GM23338 (cell line): ENCODE results near the gene CD47. TPM values are rescaled to one million over a fixed set of nuclear protein-coding genes. Genes with fewer than 3 reads are reported as not detected.
A peak's percentile ranks its signal among the peaks of the same experiment; 100 is the strongest.

Experiments
- ATAC-seq: fragments of 200-7000 bp; cut with Tn5 transposase; 3 replicates; pipeline ENCODE4 v1.9.1; 2020
- DNase-seq: peaks from one replicate; pipeline ENCODE4 v3.0.0-alpha.2; 2015; ENCODE audit warnings: low spot score
- H2AFZ ChIP-seq: fragments of 200-600 bp; sonication (generic); 2 replicates; pipeline ENCODE4 v1.8.0; 2016; ENCODE audit warnings: antibody characterized with exemption, mild to moderate bottlenecking, moderate library complexity
- H3F3A ChIP-seq: fragments of 200-600 bp; sonication (generic); replicated peaks from 2 replicates; pipeline ENCODE4 v1.8.0; 2017; ENCODE audit warnings: antibody characterized with exemption, mixed run types, low read depth
- H3K27ac ChIP-seq: fragments of 200-600 bp; sonication (generic); 2 replicates; pipeline ENCODE4 v1.6.1; 2016; ENCODE audit warnings: low read depth
- H3K27me3 ChIP-seq: fragments of 200-600 bp; sonication (generic); 2 replicates; pipeline ENCODE4 v1.8.0; 2016; ENCODE audit warnings: mild to moderate bottlenecking, mixed run types, moderate library complexity; ENCODE audit not compliant: insufficient read depth
- H3K36me3 ChIP-seq: fragments of 200-600 bp; sonication (generic); 2 replicates; pipeline ENCODE4 v1.8.0; 2016; ENCODE audit warnings: mild to moderate bottlenecking; ENCODE audit not compliant: insufficient read depth
- H3K4me1 ChIP-seq: fragments of 200-600 bp; sonication (generic); 2 replicates; pipeline ENCODE4 v1.8.0; 2016; ENCODE audit warnings: mild to moderate bottlenecking, moderate library complexity; ENCODE audit not compliant: insufficient read depth
- H3K4me2 ChIP-seq: fragments of 200-600 bp; sonication (generic); 2 replicates; pipeline ENCODE4 v1.7.1; 2017; ENCODE audit warnings: mixed run types
- H3K4me3 ChIP-seq: fragments of 200-600 bp; sonication (generic); 2 replicates; pipeline ENCODE4 v1.6.1; 2016; ENCODE audit warnings: mixed run types
- H3K79me2 ChIP-seq: fragments of 200-600 bp; sonication (generic); replicated peaks from 2 replicates; pipeline ENCODE4 v1.8.0; 2017; ENCODE audit warnings: mild to moderate bottlenecking; ENCODE audit not compliant: insufficient read depth
- H3K9me2 ChIP-seq: fragments of 200-600 bp; sonication (generic); 2 replicates; pipeline ENCODE4 v1.8.0; 2017; ENCODE audit not compliant: insufficient read depth
- H4K20me1 ChIP-seq: fragments of 200-600 bp; sonication (generic); replicated peaks from 2 replicates; pipeline ENCODE4 v1.8.0; 2017; ENCODE audit warnings: mild to moderate bottlenecking; ENCODE audit not compliant: insufficient read depth
- H3K27ac Mint-ChIP-seq: 2 replicates; pipeline ENCODE4 v1.8.0; 2020; ENCODE audit warnings: inconsistent platforms, mild to moderate bottlenecking, moderate library complexity, mixed read lengths
- H3K27me3 Mint-ChIP-seq: 3 replicates; pipeline ENCODE4 v1.8.0; 2022; ENCODE audit warnings: low read depth, mild to moderate bottlenecking, moderate library complexity, mixed read lengths, inconsistent platforms; ENCODE audit not compliant: insufficient read depth, poor library complexity
- H3K36me3 Mint-ChIP-seq: 3 replicates; pipeline ENCODE4 v1.8.0; 2021; ENCODE audit warnings: low read depth, mild to moderate bottlenecking, inconsistent platforms, moderate library complexity, mixed read lengths
- H3K4me1 Mint-ChIP-seq: 3 replicates; pipeline ENCODE4 v1.8.0; 2020; ENCODE audit warnings: mild to moderate bottlenecking, inconsistent platforms, mixed read lengths
- H3K4me3 Mint-ChIP-seq: 3 replicates; pipeline ENCODE4 v1.8.0; 2021; ENCODE audit warnings: moderate library complexity, mild to moderate bottlenecking, inconsistent platforms, mixed read lengths
- H3K9me3 Mint-ChIP-seq: 3 replicates; pipeline ENCODE4 v1.8.0; 2020; ENCODE audit warnings: moderate library complexity, mild to moderate bottlenecking, inconsistent platforms, mixed read lengths
- CREB1 ChIP-seq: fragments of 250-450 bp; sonication (Bioruptor Pico); IDR thresholded peaks from 2 replicates; pipeline ENCODE4 v1.5.0; 2020; ENCODE audit warnings: low read depth, mild to moderate bottlenecking, moderate library complexity
- CTCF ChIP-seq, 2 experiments: fragments of 200-600 bp in 1 of 2; sonication (generic) in 1 of 2; conservative IDR thresholded peaks; 2 replicates each; pipeline versions ENCODE4 v1.5.1 to v1.6.1; 2016 to 2017; ENCODE audit warnings: antibody characterized with exemption in 2 of 2, low read depth in 2 of 2, mild to moderate bottlenecking in 2 of 2, moderate library complexity in 1 of 2
- ETS1 ChIP-seq: IDR thresholded peaks from 2 replicates; pipeline ENCODE4 v1.6.1; 2016; ENCODE audit warnings: antibody characterized with exemption
- EZH2 ChIP-seq: fragments of 200-600 bp; sonication (generic); IDR thresholded peaks from one replicate; pipeline ENCODE4 v1.8.0; 2017; ENCODE audit warnings: antibody characterized with exemption, mild to moderate bottlenecking, low read depth; ENCODE audit not compliant: unreplicated experiment
- EZH2phosphoT487 ChIP-seq: fragments of 200-600 bp; sonication (generic); IDR thresholded peaks from one replicate; pipeline ENCODE4 v1.8.1; 2018; ENCODE audit warnings: antibody characterized with exemption; ENCODE audit not compliant: unreplicated experiment
- JUNB ChIP-seq: IDR thresholded peaks from one replicate; pipeline ENCODE4 v1.6.1; 2016; ENCODE audit warnings: antibody characterized with exemption; ENCODE audit not compliant: unreplicated experiment
- NANOG ChIP-seq: IDR thresholded peaks from 2 replicates; pipeline ENCODE4 v1.6.1; 2016; ENCODE audit warnings: antibody characterized with exemption, borderline replicate concordance
- POLR2AphosphoS5 ChIP-seq: IDR thresholded peaks from 2 replicates; pipeline ENCODE4 v1.6.1; 2016; ENCODE audit warnings: antibody characterized with exemption, low read depth
- REST ChIP-seq: IDR thresholded peaks from one replicate; pipeline ENCODE4 v1.6.1; 2018; ENCODE audit warnings: antibody characterized with exemption; ENCODE audit not compliant: unreplicated experiment
- STAT1 ChIP-seq: IDR thresholded peaks from one replicate; pipeline ENCODE4 v1.6.1; 2016; ENCODE audit warnings: antibody characterized with exemption; ENCODE audit not compliant: unreplicated experiment
- ZNF114 ChIP-seq: fragments of 250-450 bp; sonication (Bioruptor Pico); IDR thresholded peaks from 2 replicates; pipeline ENCODE4 v1.5.0; 2020; ENCODE audit warnings: mild to moderate bottlenecking, moderate library complexity
- polyA plus RNA-seq: library from polyadenylated mRNA; unstranded; fragments of >200 nt; fragmentation: Nextera tagmentation; extraction: Ambion mirVana; gene quantifications from 2 replicates; pipeline ENCODE4 v1.2.1, GENCODE V29; 2016
- total RNA-seq: library from RNA; depleted of rRNA; stranded (reverse); fragments of >200 nt; shearing (Covaris generic); gene quantifications from 2 replicates; pipeline ENCODE4 v1.2.3, GENCODE V29; 2014

The CD47 gene
- total and polyA plus RNA-seq, 2 experiments from 2014 or later, result 22.1 to 26.9 TPM

- Histone ChIP-seq H3K79me2 (no peaks in the 10 kb centered on the region), H3K27ac (no peak overlapping the region), H3K4me1 (0 out of 2 replicates have a peak, but pooled peaks cover 3% of the 10 kb centered on the region), H3K4me2 (no peak overlapping the region), H3K36me3 (no peaks in the 10 kb centered on the region), H4K20me1 (no peaks in the 10 kb centered on the region), H3K27me3 (no peaks in the 10 kb centered on the region), H2AFZ (peak overlapping the region; percentile 59; the same call in 1 of the 2 replicates), H3F3A (no peaks in the 10 kb centered on the region), H3K4me3 (no peak overlapping the region), H3K9me2 (peaks cover 5% of the 10 kb centered on the region; the same call in 1 of the 2 replicates)
- TF ChIP-seq ETS1, result no peak
- no peak for TF ChIP-seq EZH2
- TF ChIP-seq JUNB, result no peak
- TF ChIP-seq ZNF114 (CRISPR knock-in tag), result no peak
- TF ChIP-seq CREB1 (CRISPR knock-in tag), result no peak
- no peak for TF ChIP-seq POLR2AphosphoS5
- TF ChIP-seq NANOG, result no peak
- no peak for TF ChIP-seq EZH2phosphoT487
- H3K9me3 Mint-ChIP-seq, result no peaks in the 10 kb centered on the region; the same call in 1 of the 3 replicates
- peaks cover 20% of the 10 kb centered on the region for H3K4me1 Mint-ChIP-seq
- no peak overlapping the region for H3K4me3 Mint-ChIP-seq
- no peaks in the 10 kb centered on the region for H3K36me3 Mint-ChIP-seq
- peaks cover 4% of the 10 kb centered on the region for H3K27me3 Mint-ChIP-seq
- ATAC-seq (no peak), DNase-seq (no peak)
- H3K27ac Mint-ChIP-seq, result no peak overlapping the region
These were observed 31.4 kb upstream of the CD47 start for GRCh38 chr3:108122276-108122675.

- Mint-ChIP-seq H3K4me1 (peaks cover 13% of the 10 kb centered on the region), H3K9me3 (no peaks in the 10 kb centered on the region; the same call in 1 of the 3 replicates), H3K36me3 (no peaks in the 10 kb centered on the region), H3K4me3 (no peak overlapping the region), H3K27me3 (peaks cover 4% of the 10 kb centered on the region), H3K27ac (no peak overlapping the region)
- Histone ChIP-seq H3K27ac (no peak overlapping the region), H4K20me1 (no peaks in the 10 kb centered on the region), H3K79me2 (no peaks in the 10 kb centered on the region), H3K4me3 (no peak overlapping the region), H3K36me3 (no peaks in the 10 kb centered on the region), H3K4me1 (0 out of 2 replicates have a peak, but pooled peaks cover 3% of the 10 kb centered on the region), H2AFZ (no peak overlapping the region), H3K9me2 (peaks cover 5% of the 10 kb centered on the region; the same call in 1 of the 2 replicates), H3K4me2 (no peak overlapping the region), H3K27me3 (no peaks in the 10 kb centered on the region), H3F3A (no peaks in the 10 kb centered on the region)
- TF ChIP-seq EZH2phosphoT487 (no peak), JUNB (no peak), EZH2 (no peak), STAT1 (no peak), CTCF (conservative IDR thresholded peaks at IDR 0.05; ENCODE audit: low read depth in 2 of 2) (no peak), REST (no peak)
- ATAC-seq, result no peak
- no peak for DNase-seq
These were observed 28.7 kb upstream of the CD47 start for GRCh38 chr3:108119398-108120104.
